ENCODE measurements around the gene SMAD7.
A peak's percentile ranks its signal among the peaks of the same experiment; 100 is the strongest.

Gene SMAD7, protein sequence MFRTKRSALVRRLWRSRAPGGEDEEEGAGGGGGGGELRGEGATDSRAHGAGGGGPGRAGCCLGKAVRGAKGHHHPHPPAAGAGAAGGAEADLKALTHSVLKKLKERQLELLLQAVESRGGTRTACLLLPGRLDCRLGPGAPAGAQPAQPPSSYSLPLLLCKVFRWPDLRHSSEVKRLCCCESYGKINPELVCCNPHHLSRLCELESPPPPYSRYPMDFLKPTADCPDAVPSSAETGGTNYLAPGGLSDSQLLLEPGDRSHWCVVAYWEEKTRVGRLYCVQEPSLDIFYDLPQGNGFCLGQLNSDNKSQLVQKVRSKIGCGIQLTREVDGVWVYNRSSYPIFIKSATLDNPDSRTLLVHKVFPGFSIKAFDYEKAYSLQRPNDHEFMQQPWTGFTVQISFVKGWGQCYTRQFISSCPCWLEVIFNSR

GRCh38 chr18:48950536-48951447 lies at the start of gene SMAD7:
Gene SMAD7 (minus strand): TSS chr18:48950965. CDS start chr18:48950424, 541 bp downstream.
- peak; percentile 17 to 55 for DNase-seq

GRCh38 chr18:48999569-48999968 lies 48.8 kb upstream of the SMAD7 start:
- no peak for DNase-seq

DNA sequence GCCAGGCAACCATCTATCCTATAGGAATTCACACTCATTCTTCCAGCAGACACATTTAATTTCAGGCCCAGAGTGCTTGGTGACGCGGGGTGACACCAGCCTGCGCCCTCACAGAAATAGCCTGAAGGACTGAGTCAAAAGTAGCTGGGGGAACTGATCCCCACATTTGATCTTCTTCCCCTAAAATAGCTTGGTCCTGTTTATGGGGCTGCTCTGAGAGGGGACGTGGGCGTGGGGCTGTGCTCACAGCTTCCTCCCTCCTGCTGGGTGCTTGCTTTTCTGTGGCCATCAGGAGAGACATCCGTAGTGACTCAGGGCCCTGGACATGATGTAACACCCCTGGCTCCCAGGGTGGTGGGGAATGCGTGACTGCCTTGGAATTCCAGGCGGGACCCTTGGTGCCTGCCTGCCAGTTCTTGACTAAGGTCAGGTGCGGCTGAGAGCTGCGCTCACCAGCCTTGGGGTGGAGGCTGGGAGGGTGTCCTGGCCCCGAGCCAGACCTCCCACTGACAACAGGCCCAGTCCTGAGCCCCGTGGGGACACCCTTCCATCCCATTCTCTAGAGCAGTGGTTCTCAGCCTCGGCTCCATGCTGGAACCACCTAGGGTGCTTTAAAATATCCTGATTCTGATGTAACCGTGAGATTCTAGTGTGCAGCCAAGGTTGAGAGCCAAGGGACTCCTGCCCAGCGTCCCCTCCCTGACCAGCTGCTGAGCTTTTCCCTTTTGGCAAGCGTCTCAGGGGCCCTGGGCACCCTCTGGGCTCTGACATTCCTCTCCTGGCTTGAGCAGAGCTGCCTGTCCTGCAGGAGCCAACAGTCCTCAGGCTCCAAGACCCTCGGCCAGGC lies 47.4 kb upstream of the SMAD7 start:
- no peak for DNase-seq

DNA sequence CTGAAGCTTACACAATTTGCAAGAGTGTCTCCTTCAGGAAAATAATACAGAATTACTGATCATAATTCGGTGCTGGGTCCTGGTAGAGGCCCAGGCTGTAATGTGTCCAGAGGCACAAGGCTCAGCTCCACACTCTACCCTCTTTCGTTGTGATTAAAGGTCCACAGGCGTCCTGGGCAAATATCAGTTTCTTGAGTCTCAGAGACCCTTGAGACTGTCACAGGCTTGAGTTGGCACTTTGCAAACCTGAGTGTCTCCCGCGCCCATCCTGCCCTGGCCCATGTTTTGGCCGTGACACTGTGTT lies 46.9 kb upstream of the SMAD7 start:
- no peak for DNase-seq

- DNase-seq: no peak
Observed at GRCh38 chr18:48996901-48997463, 46.2 kb upstream of the SMAD7 start.

DNA sequence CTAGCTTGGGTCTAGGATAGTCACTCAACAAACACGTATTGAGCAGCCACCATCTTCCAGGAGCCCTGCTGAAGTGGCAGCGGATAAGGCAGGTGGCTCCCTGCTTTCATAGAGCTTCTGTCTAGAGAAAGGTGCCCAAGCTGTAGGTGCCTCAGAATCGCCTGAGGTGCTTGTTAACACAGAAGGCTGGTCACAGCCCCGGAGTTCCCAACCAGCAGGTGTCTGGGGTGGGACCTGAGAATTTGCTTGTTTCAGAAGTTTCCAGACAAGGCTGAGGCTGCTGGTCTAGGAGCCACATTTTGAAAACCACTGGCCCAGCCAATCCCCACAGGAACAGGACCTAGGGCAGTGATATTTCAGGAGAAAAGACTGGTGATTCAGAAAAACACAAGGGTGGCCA lies 45.3 kb upstream of the SMAD7 start:
- no peak for DNase-seq

DNA sequence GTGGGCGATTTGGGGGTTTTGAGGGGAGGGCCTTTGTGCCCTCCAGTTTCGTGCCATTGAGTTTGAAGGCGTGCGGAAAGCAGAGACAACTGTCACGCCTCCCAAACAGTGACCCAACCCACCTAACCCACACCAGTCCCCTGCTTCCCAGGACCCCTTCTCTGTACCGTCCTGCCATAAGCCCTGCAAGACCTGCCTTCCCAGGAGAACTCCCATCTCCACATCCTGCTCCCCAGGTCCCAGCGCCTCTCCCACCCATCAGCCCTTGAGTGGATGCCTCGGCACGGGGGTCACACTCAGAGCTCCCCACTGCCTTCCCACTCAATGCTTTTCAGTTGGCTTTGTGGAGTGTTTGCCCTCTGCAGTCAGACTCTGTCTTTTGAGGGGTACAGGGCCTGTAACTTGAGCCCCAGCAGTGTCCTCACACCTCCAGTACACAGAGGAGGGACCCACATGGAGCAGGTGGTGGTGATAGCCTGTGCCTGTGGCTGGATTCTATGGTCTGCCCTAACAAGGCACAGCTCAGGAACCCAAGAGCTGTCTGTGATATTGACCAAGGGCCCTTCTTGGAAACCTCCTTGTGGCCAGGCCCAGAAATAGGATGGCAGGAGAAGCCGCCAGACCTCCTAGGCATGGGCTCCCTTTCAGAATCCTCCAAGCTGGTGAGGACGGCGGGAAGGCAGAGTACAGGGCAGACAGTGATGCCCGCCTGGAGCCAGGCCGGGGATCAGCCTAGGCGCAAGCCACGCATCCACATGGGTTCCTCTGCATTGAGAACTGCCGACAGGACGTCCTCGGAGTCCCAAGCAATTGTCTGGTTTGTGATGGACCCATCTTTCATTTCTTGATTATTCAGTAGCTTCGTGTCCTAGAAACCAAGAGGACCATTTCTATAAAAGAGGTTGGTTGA lies 44.4 kb upstream of the SMAD7 start:
- no peak for DNase-seq

GRCh38 chr18:48994044-48994651 lies 43.4 kb upstream of the SMAD7 start:
- DNase-seq: no peak

DNA sequence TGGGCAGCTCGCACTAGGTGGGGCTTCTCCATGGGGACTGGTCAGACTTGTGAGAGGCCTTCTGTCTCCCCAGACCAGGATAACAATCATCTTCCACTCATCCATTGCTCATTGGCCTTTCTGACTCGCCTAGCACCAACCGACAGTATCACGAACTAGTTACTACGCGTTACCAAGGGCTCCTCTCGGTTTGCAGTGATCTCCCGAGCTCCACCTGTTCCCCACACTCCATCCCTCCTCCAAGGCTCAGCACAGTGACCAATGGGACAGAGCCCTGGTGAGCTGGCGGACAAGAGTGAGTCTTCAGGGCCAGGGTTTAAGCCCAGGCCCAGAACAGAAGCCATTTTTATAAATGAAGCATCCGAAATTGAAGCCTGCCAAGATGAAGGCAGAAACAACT lies 42.8 kb upstream of the SMAD7 start:
- no peak for DNase-seq

GRCh38 chr18:48992791-48993555 lies 42.2 kb upstream of the SMAD7 start:
- no peak for DNase-seq

DNA sequence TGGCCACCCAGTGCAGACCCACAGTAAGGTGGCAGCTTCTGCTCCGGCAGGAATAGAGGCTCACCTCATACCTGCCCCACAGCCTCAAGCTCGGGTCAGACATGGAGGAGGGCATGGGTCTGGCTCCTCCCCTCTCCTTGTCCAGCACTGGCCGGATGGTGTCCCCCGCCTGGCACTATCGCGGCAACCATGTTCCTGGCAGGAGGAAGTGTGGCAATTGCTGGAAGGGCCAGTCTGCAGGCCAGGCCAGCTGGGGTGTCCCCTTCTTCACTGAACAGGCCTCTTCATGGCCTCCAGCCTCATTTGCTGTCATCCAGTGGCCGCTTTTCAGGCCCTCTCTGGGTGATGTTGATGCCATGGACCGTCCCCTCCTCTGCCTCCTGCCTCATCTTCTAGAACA lies 41.4 kb upstream of the SMAD7 start:
- no peak for DNase-seq

- peak in 1 of 2 experiments; percentile 15 for DNase-seq
Observed at GRCh38 chr18:48991676-48992075, 40.9 kb upstream of the SMAD7 start.

DNA sequence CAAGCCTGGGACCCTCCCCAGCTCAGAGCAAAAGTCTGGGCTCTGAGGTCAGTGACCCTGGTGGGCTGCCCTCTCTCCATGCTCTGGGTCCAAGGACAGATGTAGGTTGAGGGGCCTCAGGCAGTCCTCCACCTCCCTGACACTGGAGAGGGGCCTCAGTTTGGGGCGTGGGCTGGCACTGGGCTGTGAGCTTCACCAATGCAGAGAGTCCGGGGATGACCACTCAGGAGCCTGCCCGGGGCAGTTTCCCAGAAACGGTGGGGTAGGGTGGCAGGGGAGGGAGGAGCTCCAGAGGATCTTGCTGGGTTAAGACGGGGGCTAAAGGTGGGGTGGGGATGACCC lies 40.5 kb upstream of the SMAD7 start:
- DNase-seq: no peak

- no peak for DNase-seq
Observed at GRCh38 chr18:48990481-48991318, 39.9 kb upstream of the SMAD7 start.

GRCh38 chr18:48989304-48990303 lies 38.8 kb upstream of the SMAD7 start:
- no peak for DNase-seq

DNA sequence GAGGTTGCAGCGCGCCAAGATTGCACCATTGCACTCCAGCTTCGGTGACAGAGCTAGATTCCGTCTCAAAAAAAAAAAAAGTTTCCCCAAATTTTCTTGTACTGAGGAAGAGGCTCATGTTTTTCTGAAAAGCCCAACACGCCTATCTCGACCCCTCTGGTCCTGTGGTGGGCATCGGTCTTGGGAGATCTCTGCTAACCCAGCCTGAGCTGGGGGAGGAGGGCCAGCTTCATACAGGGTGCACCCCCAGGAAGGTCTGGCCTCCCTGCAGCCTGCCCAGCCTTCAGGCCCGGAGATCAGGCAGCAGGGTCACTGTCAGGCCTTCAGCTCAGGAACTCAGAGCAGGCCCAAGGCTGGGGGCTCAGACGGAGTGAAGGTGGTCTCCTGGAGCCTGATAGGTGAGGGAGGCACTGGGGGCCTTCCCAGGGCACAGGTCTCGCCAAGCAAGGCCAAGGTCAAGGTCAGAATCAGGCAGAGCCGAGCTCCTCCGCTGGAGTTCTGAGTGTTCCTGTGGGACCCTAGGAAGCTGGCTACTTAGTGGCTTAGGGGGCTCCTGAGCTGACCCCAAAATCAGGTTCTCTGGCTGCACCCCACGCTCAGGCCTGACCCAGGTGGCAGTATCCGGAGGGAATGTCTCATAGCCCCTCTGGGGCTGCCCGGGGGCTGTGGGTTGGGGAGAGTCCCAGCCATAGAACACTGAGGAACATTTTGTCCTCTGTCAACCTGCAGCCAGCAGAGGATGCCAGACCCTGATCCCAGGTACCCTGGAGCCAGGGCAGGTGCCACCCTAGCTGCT lies 37.9 kb upstream of the SMAD7 start:
- DNase-seq: no peak

DNA sequence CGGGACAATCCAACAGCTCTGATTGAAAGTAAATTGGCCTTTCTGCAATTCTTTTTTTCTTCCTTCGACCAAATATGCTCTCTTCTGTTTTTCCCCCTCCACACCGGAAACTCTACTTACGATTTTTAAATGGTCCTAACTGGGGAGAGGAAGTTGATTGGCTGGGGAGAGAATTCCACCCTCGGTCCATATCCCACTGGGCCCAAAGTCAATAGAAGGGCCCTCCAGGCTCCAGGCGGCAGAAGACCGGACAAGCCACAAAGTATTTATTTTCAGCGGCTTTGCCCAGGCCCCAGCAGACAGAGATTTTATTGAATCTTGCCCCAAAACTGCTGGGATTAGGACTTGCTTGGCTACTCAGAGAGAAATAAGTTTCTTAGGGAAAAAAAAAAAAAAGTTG lies 37.1 kb upstream of the SMAD7 start:
- DNase-seq: no peak

Data from NCI-H526 (cell line).